ENCODE data around the gene IL17RE. TPM values are rescaled to one million over a fixed set of nuclear protein-coding genes. Genes with fewer than 3 reads are reported as not detected.

IL17RE gene
- total and polyA plus RNA-seq, 2 of the 13 experiments (the other 11 are each of a cell fraction or from before 2014, with no cell fraction given): 14.5 to 24.1 TPM

- TF ChIP-seq MZF1 (CRISPR knock-in tag; IDR thresholded peaks at IDR 0.05; ENCODE audit: borderline replicate concordance) (no peak), FUBP1 (CRISPR knock-in tag; IDR thresholded peaks at IDR 0.05; ENCODE audit: borderline replicate concordance) (no peak), SSRP1 (CRISPR knock-in tag; IDR thresholded peaks at IDR 0.05) (no peak), ZNF354B (CRISPR knock-in tag; IDR thresholded peaks at IDR 0.05) (0 out of 2 replicates have a peak, but pooled peaks have one; percentile 73), NFE2L1 (CRISPR knock-in tag; IDR thresholded peaks at IDR 0.05; ENCODE audit: borderline replicate concordance) (no peak), CTCF (CRISPR knock-in tag; IDR thresholded peaks at IDR 0.05) (no peak), HOXA7 (CRISPR knock-in tag; IDR thresholded peaks at IDR 0.05) (no peak), CC2D1A (CRISPR knock-in tag; IDR thresholded peaks at IDR 0.05) (no peak), ZSCAN21 (CRISPR knock-in tag; IDR thresholded peaks at IDR 0.05; ENCODE audit: borderline replicate concordance) (peak; percentile 34; the same call in 1 of the 2 replicates), ZIK1 (CRISPR knock-in tag; IDR thresholded peaks at IDR 0.05; ENCODE audit: borderline replicate concordance, low read depth) (no peak; the same call in 1 of the 2 replicates), ZC3H13 (CRISPR knock-in tag; IDR thresholded peaks at IDR 0.05) (no peak), ZFP37 (CRISPR knock-in tag; IDR thresholded peaks at IDR 0.05; ENCODE audit: borderline replicate concordance) (no peak)
- TF ChIP-seq, protein P1, sequence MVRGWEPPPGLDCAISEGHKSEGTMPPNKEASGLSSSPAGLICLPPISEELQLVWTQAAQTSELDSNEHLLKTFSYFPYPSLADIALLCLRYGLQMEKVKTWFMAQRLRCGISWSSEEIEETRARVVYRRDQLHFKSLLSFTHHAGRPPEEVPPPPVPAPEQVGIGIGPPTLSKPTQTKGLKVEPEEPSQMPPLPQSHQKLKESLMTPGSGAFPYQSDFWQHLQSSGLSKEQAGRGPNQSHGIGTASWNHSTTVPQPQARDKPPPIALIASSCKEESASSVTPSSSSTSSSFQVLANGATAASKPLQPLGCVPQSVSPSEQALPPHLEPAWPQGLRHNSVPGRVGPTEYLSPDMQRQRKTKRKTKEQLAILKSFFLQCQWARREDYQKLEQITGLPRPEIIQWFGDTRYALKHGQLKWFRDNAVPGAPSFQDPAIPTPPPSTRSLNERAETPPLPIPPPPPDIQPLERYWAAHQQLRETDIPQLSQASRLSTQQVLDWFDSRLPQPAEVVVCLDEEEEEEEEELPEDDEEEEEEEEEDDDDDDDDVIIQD (CRISPR knock-in tag; IDR thresholded peaks at IDR 0.05; ENCODE audit: low read depth): no peak
- TF ChIP-seq, protein P2, sequence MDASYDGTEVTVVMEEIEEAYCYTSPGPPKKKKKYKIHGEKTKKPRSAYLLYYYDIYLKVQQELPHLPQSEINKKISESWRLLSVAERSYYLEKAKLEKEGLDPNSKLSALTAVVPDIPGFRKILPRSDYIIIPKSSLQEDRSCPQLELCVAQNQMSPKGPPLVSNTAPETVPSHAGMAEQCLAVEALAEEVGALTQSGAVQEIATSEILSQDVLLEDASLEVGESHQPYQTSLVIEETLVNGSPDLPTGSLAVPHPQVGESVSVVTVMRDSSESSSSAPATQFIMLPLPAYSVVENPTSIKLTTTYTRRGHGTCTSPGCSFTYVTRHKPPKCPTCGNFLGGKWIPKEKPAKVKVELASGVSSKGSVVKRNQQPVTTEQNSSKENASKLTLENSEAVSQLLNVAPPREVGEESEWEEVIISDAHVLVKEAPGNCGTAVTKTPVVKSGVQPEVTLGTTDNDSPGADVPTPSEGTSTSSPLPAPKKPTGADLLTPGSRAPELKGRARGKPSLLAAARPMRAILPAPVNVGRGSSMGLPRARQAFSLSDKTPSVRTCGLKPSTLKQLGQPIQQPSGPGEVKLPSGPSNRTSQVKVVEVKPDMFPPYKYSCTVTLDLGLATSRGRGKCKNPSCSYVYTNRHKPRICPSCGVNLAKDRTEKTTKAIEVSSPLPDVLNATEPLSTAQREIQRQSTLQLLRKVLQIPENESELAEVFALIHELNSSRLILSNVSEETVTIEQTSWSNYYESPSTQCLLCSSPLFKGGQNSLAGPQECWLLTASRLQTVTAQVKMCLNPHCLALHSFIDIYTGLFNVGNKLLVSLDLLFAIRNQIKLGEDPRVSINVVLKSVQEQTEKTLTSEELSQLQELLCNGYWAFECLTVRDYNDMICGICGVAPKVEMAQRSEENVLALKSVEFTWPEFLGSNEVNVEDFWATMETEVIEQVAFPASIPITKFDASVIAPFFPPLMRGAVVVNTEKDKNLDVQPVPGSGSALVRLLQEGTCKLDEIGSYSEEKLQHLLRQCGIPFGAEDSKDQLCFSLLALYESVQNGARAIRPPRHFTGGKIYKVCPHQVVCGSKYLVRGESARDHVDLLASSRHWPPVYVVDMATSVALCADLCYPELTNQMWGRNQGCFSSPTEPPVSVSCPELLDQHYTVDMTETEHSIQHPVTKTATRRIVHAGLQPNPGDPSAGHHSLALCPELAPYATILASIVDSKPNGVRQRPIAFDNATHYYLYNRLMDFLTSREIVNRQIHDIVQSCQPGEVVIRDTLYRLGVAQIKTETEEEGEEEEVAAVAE (CRISPR knock-in tag; IDR thresholded peaks at IDR 0.05; ENCODE audit: borderline replicate concordance): no peak
- TF ChIP-seq, protein P3, sequence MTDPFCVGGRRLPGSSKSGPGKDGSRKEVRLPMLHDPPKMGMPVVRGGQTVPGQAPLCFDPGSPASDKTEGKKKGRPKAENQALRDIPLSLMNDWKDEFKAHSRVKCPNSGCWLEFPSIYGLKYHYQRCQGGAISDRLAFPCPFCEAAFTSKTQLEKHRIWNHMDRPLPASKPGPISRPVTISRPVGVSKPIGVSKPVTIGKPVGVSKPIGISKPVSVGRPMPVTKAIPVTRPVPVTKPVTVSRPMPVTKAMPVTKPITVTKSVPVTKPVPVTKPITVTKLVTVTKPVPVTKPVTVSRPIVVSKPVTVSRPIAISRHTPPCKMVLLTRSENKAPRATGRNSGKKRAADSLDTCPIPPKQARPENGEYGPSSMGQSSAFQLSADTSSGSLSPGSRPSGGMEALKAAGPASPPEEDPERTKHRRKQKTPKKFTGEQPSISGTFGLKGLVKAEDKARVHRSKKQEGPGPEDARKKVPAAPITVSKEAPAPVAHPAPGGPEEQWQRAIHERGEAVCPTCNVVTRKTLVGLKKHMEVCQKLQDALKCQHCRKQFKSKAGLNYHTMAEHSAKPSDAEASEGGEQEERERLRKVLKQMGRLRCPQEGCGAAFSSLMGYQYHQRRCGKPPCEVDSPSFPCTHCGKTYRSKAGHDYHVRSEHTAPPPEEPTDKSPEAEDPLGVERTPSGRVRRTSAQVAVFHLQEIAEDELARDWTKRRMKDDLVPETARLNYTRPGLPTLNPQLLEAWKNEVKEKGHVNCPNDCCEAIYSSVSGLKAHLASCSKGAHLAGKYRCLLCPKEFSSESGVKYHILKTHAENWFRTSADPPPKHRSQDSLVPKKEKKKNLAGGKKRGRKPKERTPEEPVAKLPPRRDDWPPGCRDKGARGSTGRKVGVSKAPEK (CRISPR knock-in tag; IDR thresholded peaks at IDR 0.05; ENCODE audit: borderline replicate concordance): no peak
Observed at GRCh38 chr3:9902372-9903237, at the start of gene IL17RE (continued).

Data from HepG2 (cell line).